Ovary (tissue), 3 donors: ENCODE data around the gene CTSO.

ENCODE experiments used
- POLR2A ChIP-seq: fragments of 450-650 bp; IDR thresholded peaks from one replicate; pipeline ENCODE4 v1.6.1; 2017; ENCODE audit warnings: antibody characterized with exemption, mild to moderate bottlenecking, moderate library complexity
- TF ChIP-seq, protein P1 (sequence below), 3 donors: fragments of 450-650 bp in 2 of 3; fragments of 200-600 bp in 1 of 3; IDR thresholded peaks; one replicate each; pipeline versions ENCODE4 v1.5.1 to v1.8.0; 2016 to 2022; ENCODE audit warnings: antibody characterized with exemption in 3 of 3, mild to moderate bottlenecking in 1 of 3
- donor health status: DM: no; HTN: no; CAD: no.

DNA sequence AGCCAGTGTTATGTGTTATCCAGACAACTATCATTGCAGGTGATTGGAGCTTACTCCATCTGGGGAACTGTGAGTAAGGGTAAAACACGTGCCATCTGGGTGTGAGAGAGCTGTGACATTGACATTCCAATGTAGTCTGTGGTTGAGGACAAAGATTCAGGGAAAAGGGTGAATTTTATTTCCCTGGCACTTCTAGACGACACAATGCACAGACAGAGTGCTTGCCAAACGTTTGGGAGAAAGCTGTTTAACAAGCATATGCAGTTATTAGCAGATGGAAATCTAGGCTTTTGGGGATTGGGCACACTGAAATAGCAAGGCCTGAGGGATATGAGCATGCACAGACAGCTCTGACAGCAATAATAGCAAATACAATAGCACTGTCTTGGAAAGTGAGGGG, 21.3 kb upstream of the CTSO start:
- no peak for TF ChIP-seq POLR2A
- TF ChIP-seq, protein P1, sequence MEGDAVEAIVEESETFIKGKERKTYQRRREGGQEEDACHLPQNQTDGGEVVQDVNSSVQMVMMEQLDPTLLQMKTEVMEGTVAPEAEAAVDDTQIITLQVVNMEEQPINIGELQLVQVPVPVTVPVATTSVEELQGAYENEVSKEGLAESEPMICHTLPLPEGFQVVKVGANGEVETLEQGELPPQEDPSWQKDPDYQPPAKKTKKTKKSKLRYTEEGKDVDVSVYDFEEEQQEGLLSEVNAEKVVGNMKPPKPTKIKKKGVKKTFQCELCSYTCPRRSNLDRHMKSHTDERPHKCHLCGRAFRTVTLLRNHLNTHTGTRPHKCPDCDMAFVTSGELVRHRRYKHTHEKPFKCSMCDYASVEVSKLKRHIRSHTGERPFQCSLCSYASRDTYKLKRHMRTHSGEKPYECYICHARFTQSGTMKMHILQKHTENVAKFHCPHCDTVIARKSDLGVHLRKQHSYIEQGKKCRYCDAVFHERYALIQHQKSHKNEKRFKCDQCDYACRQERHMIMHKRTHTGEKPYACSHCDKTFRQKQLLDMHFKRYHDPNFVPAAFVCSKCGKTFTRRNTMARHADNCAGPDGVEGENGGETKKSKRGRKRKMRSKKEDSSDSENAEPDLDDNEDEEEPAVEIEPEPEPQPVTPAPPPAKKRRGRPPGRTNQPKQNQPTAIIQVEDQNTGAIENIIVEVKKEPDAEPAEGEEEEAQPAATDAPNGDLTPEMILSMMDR (IDR thresholded peaks at IDR 0.05): no peak
